GM12878 (cell line): ENCODE results near the gene RPRD1A. TPM values are rescaled to one million over a fixed set of nuclear protein-coding genes. Genes with fewer than 3 reads are reported as not detected.

Experiments
- ATAC-seq: fragments of 200-7000 bp; cut with Tn5 transposase; 3 replicates; pipeline ENCODE4 v1.9.1; 2020; ENCODE audit warnings: mild to moderate bottlenecking, moderate library complexity
- BruUV-seq: library from RNA; stranded (reverse); fragments of 400-500 nt; replicated peaks from 2 replicates; lab custom pipeline; 2021; lab: Mats Ljungman, UMichigan
- CTCF ChIA-PET: fragments of 300-600 bp; sonication (Branson Sonifier 250); formaldehyde crosslinking; extraction: SDS; loops from one replicate; lab custom pipeline; 2021; ENCODE audit warnings: inconsistent platforms; lab: Yijun Ruan, JAX
- POLR2A ChIA-PET: fragments of 350-600 bp; formaldehyde crosslinking; extraction: SDS; loops from one replicate; lab custom pipeline; 2021; ENCODE audit warnings: inconsistent platforms; lab: Charles Lee
- RAD21 ChIA-PET: fragments of 300-600 bp; sonication (Branson Sonifier 250); formaldehyde crosslinking; loops from one replicate; lab custom pipeline; 2023; ENCODE audit warnings: antibody characterized with exemption; ENCODE audit not compliant: unreplicated experiment; lab: Charles Lee
- SMC1A ChIA-PET: fragments of 300-600 bp; sonication (Branson Sonifier 250); formaldehyde crosslinking; loops from one replicate; lab custom pipeline; 2023; ENCODE audit not compliant: unreplicated experiment, uncharacterized antibody; lab: Charles Lee
- DNase-seq: peaks from one replicate; pipeline ENCODE4 v3.0.0-alpha.2; 2011; ENCODE audit warnings: low read depth, low spot score
- FAIRE-seq: peaks from 3 replicates; lab custom pipeline; 2011; peaks lifted over from hg19 to GRCh38; lab: Jason Lieb, UNC
- H2AFZ ChIP-seq: 2 replicates; pipeline ENCODE4 v1.6.0; 2011; ENCODE audit warnings: low read depth, low read length, control low read depth; ENCODE audit not compliant: control insufficient read depth
- H3K27ac ChIP-seq: 2 replicates; pipeline ENCODE4 v1.5.1; 2011; ENCODE audit warnings: control low read depth; ENCODE audit not compliant: control insufficient read depth, insufficient read depth
- H3K27me3 ChIP-seq, 2 experiments: replicated peaks in 1 of 2; 2 replicates each; pipeline versions ENCODE4 v1.6.0 to v1.6.1; 2011; ENCODE audit warnings: low read length in 1 of 2; ENCODE audit not compliant: control insufficient read depth in 2 of 2, insufficient read depth in 2 of 2
- H3K36me3 ChIP-seq, 2 experiments: 2 replicates each; pipeline ENCODE4 v1.5.1; 2011; ENCODE audit warnings: low read length in 1 of 2; ENCODE audit not compliant: control insufficient read depth in 2 of 2, insufficient read depth in 2 of 2
- H3K4me1 ChIP-seq: 2 replicates; pipeline ENCODE4 v1.6.1; 2011; ENCODE audit warnings: mild to moderate bottlenecking, low read length, moderate library complexity, mixed read lengths; ENCODE audit not compliant: control insufficient read depth, insufficient read depth
- H3K4me2 ChIP-seq: 2 replicates; pipeline ENCODE4 v1.6.0; 2011; ENCODE audit warnings: control low read depth; ENCODE audit not compliant: control insufficient read depth, insufficient read depth
- H3K4me3 ChIP-seq: fragments of 200-600 bp; sonication (generic); 2 replicates; pipeline ENCODE4 v1.5.1; 2016
- H3K79me2 ChIP-seq: 2 replicates; pipeline ENCODE4 v1.6.0; 2011; ENCODE audit warnings: low read length; ENCODE audit not compliant: control insufficient read depth, insufficient read depth
- H3K9ac ChIP-seq: 2 replicates; pipeline ENCODE4 v1.8.0; 2011; ENCODE audit warnings: low read length, control low read depth, mixed read lengths; ENCODE audit not compliant: control insufficient read depth, insufficient read depth
- H3K9me3 ChIP-seq: replicated peaks from 3 replicates; pipeline ENCODE4 v1.5.1; 2011; ENCODE audit warnings: mild to moderate bottlenecking, low read length; ENCODE audit not compliant: control insufficient read depth, insufficient read depth
- H4K20me1 ChIP-seq: 2 replicates; pipeline ENCODE4 v1.6.0; 2011; ENCODE audit not compliant: control insufficient read depth, insufficient read depth
- CEBPZ ChIP-seq: fragments of 150-350 bp; IDR thresholded peaks from 2 replicates; pipeline ENCODE4 v1.6.1; 2016; ENCODE audit warnings: low read depth, low read length
- CTCF ChIP-seq, 3 experiments: IDR thresholded peaks in 2 of 3; conservative IDR thresholded peaks in 1 of 3; 2 replicates each; pipeline ENCODE4 v1.5.1; 2011; ENCODE audit warnings: low read depth in 3 of 3, low read length in 3 of 3, mild to moderate bottlenecking in 3 of 3, control low read depth in 2 of 3, moderate library complexity in 2 of 3, inconsistent platforms in 1 of 3, mixed read lengths in 1 of 3; ENCODE audit not compliant: control insufficient read depth in 2 of 3, insufficient read depth in 1 of 3; ENCODE audit errors: extremely low read depth in 1 of 3
- RAD21 ChIP-seq: IDR thresholded peaks from 2 replicates; pipeline ENCODE4 v1.6.1; 2011; ENCODE audit warnings: mild to moderate bottlenecking, low read depth, low read length, moderate library complexity; ENCODE audit not compliant: insufficient read depth
- SMC3 ChIP-seq: IDR thresholded peaks from 2 replicates; pipeline ENCODE4 v1.6.1; 2011; ENCODE audit warnings: low read length, improper control_type of control experiment, borderline replicate concordance
- WGBS: methylation state at CpG from one replicate; pipeline ENCODE4 v1.1.6; 2016; ENCODE audit warnings: low lambda C conversion rate; ENCODE audit not compliant: insufficient replicate concordance, insufficient coverage; ENCODE audit errors: missing lambda C conversion rate; 5-methylcytosine and 5-hydroxymethylcytosine counted together
- in situ Hi-C: fragments of 300-500 bp; cut with MboI; formaldehyde crosslinking; loops from 9 replicates; pipeline ENCODE4 v1.14.3; 2018; ENCODE audit warnings: mixed read lengths
- intact Hi-C: fragments of 100-400 bp; cut with micrococcal nuclease; formaldehyde crosslinking; loops from one replicate; pipeline ENCODE4 v1.14.2; 2022; ENCODE audit not compliant: unreplicated experiment
- polyA plus RNA-seq, 11 experiments: library from polyadenylated mRNA; depleted of rRNA in 4 of 11; unstranded in 6 of 11; stranded (reverse) in 5 of 11; fragments of >200 nt; fragmentation: Nextera tagmentation in 4 of 11; fragmentation: Illumina TruSeq in 1 of 11; extraction: Ambion mirVana in 4 of 11; extraction: Trizol in 1 of 11; gene quantifications; 1 replicate in 1 of 11; 2 replicates in 10 of 11; pipeline versions ENCODE4 v1.2.1 to v1.2.3, GENCODE V29; 2011 to 2016; ENCODE audit warnings: inconsistent platforms in 2 of 11, missing spikeins in 2 of 11, low read depth in 1 of 11
- total RNA-seq, 4 experiments: library from RNA; depleted of rRNA in 3 of 4; stranded (reverse); fragments of >200 nt in 3 of 4; fragmentation: Illumina TruSeq in 1 of 4; extraction: Trizol in 1 of 4; gene quantifications; 2 replicates each; pipeline versions ENCODE4 v1.2.1 to v1.2.3, GENCODE V29; 2013 to 2021

RPRD1A gene
- total and polyA plus RNA-seq, 10 of the 15 experiments (the other 5 are each of a cell fraction or from before 2014, with no cell fraction given), result 16.2 to 66.2 (median 36.2) TPM

GRCh38 chr18:36095936-36096519 is 28.7 kb upstream of the RPRD1A start:
- no peak overlapping the region for H3K27ac ChIP-seq
- DNase-seq (no peak), ATAC-seq (peak; percentile 76), FAIRE-seq (peak; percentile 56)
- H3K4me1 ChIP-seq, result no peaks in the 10 kb centered on the region
- no peak overlapping the region for H3K9ac ChIP-seq
- RAD21 ChIA-PET, result interaction anchor here (0.8 to 4.5 kb wide), 16 partner anchors 10 to 713 kb away, joined by 3 to 99 read pairs (median 4); partner anchors contain the start of gene SLC39A6
- no peaks in the 10 kb centered on the region for H3K36me3 ChIP-seq
- in situ Hi-C loops, result loop anchor here (10.0 kb wide), 1 partner anchor 479 kb away; no protein-coding TSS in a partner anchor
- intact Hi-C loops, result loop anchor here (1.0 to 10.0 kb wide), 7 partner anchors 79 to 713 kb away; no protein-coding TSS in a partner anchor
- H3K79me2 ChIP-seq, result no peaks in the 10 kb centered on the region
- SMC1A ChIA-PET, result interaction anchor here (0.6 to 8.4 kb wide), 27 partner anchors 10 to 715 kb away, joined by 3 to 167 read pairs (median 4); no protein-coding TSS in a partner anchor
- peak; percentile 83 for TF ChIP-seq RAD21
- TF ChIP-seq SMC3, result peak; percentile 82; the same call in 1 of the 2 replicates
- peak; percentile 33 to 67 (median 36); a peak in 4 of 6 replicates for TF ChIP-seq CTCF (IDR thresholded peaks at IDR 0.05 in 2 of 3, conservative IDR thresholded peaks at IDR 0.05 in 1 of 3; ENCODE audit: control insufficient read depth in 2 of 3, extremely low read depth in 1 of 3, insufficient read depth in 1 of 3, low read depth in 3 of 3, low read length in 3 of 3)
- TF ChIP-seq CEBPZ, result no peak
- no peak overlapping the region for H2AFZ ChIP-seq
- BruUV-seq, result no TSS peak
- CTCF ChIA-PET, result interaction anchor here (0.6 to 9.3 kb wide), 42 partner anchors 9 to 714 kb away, joined by 3 to 178 read pairs (median 4); partner anchors contain the start of genes ELP2 and SLC39A6
- H3K4me3 ChIP-seq, result no peak overlapping the region
- H3K4me2 ChIP-seq, result no peak overlapping the region
- 0% methylated on average over 1 of the region's 1 CpG for WGBS
- H3K9me3 ChIP-seq, result no peaks in the 10 kb centered on the region
- POLR2A ChIA-PET, result no interaction called here
- no peaks in the 10 kb centered on the region for H3K27me3 ChIP-seq
- no peaks in the 10 kb centered on the region for H4K20me1 ChIP-seq
